ENCODE results near the gene ARHGEF10L.

The ARHGEF10L gene

DNA sequence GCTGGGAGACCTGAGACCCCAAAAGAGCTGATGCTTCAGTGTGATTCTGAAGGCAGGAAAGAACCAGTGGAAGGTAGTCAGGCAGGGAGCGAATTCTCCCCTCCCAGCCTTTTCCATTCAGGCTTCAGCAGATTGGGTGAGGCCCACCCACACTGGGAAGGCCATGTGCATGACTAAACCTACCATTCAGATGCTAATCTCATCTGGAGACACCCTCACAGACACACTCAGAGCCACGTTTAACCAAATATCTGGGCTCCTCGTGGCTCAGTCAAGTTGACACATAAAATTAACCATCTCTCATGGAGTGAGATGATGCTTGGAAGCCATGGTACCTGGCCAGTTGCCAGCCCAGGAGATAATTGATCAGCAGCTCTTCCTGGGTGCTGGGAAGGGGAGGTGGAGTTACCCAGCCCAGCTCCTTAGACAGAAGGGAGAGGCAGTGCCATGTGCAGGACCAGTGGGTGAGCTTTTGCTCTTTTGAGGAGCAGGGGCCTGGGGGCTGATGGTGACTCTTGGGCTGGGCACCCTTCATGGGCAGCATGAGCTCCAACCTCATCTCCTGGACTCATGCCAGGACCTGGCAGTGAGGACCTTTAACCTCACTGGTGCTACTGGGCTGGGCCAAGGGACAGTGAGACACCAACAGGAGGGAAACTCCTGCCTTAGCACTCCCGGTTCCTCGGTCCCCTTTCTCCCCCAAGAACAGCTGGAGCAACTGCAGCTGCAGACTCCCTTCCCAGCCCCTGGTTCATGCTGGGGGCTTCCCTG lies 126.6 kb downstream of the ARHGEF10L start:
- TF ChIP-seq Cebpa-rat (IDR thresholded peaks at IDR 0.05), result no peak
- peaks cover 11 to 99% (median 90%) of the 10 kb centered on the region in 11 experiments for H3K36me3 ChIP-seq
- peaks cover 0 to 99% (median 80%) of the 10 kb centered on the region in 11 experiments; a peak in 17 of 22 replicates for H4K20me1 ChIP-seq
- H3K9me3 ChIP-seq (replicated peaks in 1 of 11), result no peaks in the 10 kb centered on the region
- no peaks in the 10 kb centered on the region for H3K27me3 ChIP-seq
- H3K9ac ChIP-seq, result no peak overlapping the region
- H3K27ac ChIP-seq, result no peak overlapping the region
- peaks cover 20 to 50% (median 36%) of the 10 kb centered on the region in 10 experiments for H3K4me1 ChIP-seq
- no peak overlapping the region for H3K4me2 ChIP-seq
- no peak overlapping the region for H3K4me3 ChIP-seq

DNA sequence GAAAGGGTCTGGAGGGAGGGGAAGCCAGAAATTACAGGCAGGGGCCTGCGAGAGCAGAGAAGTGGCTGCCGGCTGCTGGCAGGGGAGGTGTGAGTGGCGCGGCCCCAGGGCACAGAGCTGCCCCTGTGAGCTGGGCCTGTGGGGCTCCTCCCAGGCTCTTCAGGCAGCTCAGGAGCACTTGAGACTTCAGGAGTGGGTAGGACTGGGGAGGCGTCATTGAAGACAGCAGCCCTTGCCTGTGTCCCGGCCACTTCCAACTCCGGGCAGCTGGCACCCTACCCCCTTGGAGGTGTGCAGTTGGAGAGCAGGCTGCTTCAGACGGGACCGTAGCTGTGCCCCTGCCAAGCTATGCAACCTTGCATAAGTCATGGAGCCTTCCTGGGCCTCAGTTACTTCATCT lies 128.1 kb downstream of the ARHGEF10L start:
- no peak overlapping the region for H3K4me3 ChIP-seq

DNA sequence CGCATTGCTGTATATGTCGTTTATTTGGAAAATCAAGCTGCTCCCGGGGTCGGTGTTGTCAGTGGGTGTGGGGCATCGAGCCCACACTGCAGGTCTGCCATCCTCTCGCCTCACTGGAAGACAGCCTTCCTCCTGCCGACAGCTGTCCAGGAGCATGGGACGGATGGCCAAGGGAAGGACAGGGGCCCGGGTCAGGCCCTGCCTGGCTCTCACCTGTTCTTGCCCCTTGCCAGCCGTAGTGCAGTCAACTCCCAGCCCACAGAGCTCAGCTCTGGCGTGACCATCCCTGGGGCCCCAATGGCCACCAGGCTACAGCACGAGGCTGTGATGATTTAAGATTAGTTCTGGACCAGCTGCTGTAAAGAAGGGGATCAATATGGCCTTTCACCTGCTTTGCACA lies 128.7 kb downstream of the ARHGEF10L start:
- Histone ChIP-seq H4K20me1 (peaks cover 0 to 99% (median 82%) of the 10 kb centered on the region in 11 experiments; a peak in 19 of 22 replicates), H3K4me3 (no peak overlapping the region), H3K27ac (0 out of 22 replicates have a peak overlapping the region, but pooled peaks of 1 of the 11 experiments have one; percentile 22), H3K27me3 (no peaks in the 10 kb centered on the region), H3K36me3 (peaks cover 11 to 95% (median 72%) of the 10 kb centered on the region in 11 experiments), H3K4me2 (peak overlapping the region in 2 of 11 experiments; percentile 53 to 69; a peak in 3 of 22 replicates), H3K9me3 (replicated peaks in 1 of 11) (no peaks in the 10 kb centered on the region), H3K4me1 (peaks cover 38 to 70% (median 47%) of the 10 kb centered on the region in 10 experiments), H3K9ac (peak overlapping the region in 1 of 11 experiments; percentile 41; a peak in 1 of 22 replicates)
- no peak for TF ChIP-seq Cebpa-rat (IDR thresholded peaks at IDR 0.05)

More for the DNA sequence above, 128.1 kb downstream of the ARHGEF10L start:
- H3K36me3 ChIP-seq, result peaks cover 11 to 95% (median 78%) of the 10 kb centered on the region in 11 experiments
- H4K20me1 ChIP-seq, result peaks cover 0 to 99% (median 81%) of the 10 kb centered on the region in 11 experiments; a peak in 17 of 22 replicates
- H3K27me3 ChIP-seq, result no peaks in the 10 kb centered on the region
- peak overlapping the region in 3 of 11 experiments; percentile 11 to 28 (median 15); a peak in 4 of 22 replicates for H3K9ac ChIP-seq
- no peak overlapping the region for H3K4me2 ChIP-seq
- TF ChIP-seq Cebpa-rat (IDR thresholded peaks at IDR 0.05), result no peak
- H3K27ac ChIP-seq, result peak overlapping the region in 2 of 11 experiments; percentile 9 to 22; a peak in 1 of 22 replicates
- H3K9me3 ChIP-seq (replicated peaks in 1 of 11), result no peaks in the 10 kb centered on the region
- H3K4me1 ChIP-seq, result peaks cover 35 to 64% (median 44%) of the 10 kb centered on the region in 10 experiments

DNA sequence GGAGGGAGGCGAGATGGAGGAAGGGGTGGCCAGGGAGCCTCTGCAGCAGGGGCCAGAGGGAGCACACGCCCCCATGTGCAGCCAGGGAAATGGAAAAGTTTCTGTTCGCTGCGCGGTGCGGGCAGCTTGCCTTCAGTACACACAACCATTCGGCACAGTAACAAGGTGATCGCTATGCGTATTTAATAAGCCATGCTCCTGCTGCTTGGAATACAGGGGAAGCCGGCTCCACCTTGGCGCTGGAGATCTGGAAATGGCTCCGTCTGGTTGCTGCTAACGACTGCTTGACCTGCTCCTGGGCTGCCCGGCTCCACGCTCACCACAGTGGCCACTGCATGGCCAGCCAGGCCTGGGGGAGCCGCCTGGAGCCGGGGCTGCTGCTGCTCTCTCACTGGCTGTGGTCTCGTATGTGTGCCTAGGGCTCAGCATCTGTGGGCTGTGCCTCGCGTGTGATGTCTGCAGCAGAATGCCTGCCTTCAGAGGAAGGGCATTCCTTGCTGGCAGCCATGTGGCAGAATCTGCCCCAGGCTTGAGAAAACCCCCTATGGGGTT lies 129.2 kb downstream of the ARHGEF10L start:
- no peak for TF ChIP-seq Cebpa-rat (IDR thresholded peaks at IDR 0.05)
- H3K9me3 ChIP-seq (replicated peaks in 1 of 11), result no peaks in the 10 kb centered on the region
- H3K27me3 ChIP-seq, result no peaks in the 10 kb centered on the region
- H3K36me3 ChIP-seq, result peaks cover 11 to 95% (median 67%) of the 10 kb centered on the region in 11 experiments
- no peak overlapping the region for H3K4me3 ChIP-seq
- peaks cover 43 to 75% (median 52%) of the 10 kb centered on the region in 10 experiments for H3K4me1 ChIP-seq
- H3K27ac ChIP-seq, result peak overlapping the region in 2 of 11 experiments; percentile 22 to 45; a peak in 2 of 22 replicates
- H3K9ac ChIP-seq, result peak overlapping the region in 3 of 11 experiments; percentile 18 to 53 (median 40); a peak in 4 of 22 replicates
- H4K20me1 ChIP-seq, result peaks cover 0 to 99% (median 86%) of the 10 kb centered on the region in 11 experiments; a peak in 19 of 22 replicates
- peak overlapping the region in 4 of 11 experiments; percentile 53 to 87 (median 69); a peak in 6 of 22 replicates for H3K4me2 ChIP-seq

DNA sequence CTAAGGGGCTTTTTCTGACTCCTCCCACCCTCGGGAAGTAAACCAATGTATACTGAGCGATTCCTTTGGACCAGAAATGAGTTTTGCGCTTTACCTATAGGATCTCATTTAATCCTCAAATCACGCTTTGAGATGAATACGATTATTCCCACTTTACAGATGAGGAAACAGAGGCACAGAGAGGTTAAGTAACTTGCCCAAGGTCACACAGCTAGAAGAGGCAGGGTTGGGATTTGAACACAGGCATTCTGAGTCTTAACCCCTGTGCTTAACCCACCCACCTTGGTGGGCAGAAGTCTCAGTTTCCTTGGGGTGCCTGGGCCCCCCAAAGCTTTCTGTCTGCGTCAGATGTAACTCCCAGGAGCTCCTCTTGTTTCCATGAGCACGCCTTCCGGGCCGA lies 129.8 kb downstream of the ARHGEF10L start:
- peak overlapping the region in 4 of 11 experiments; percentile 21 to 53 (median 30); a peak in 4 of 22 replicates for H3K9ac ChIP-seq
- H4K20me1 ChIP-seq, result peaks cover 0 to 99% (median 86%) of the 10 kb centered on the region in 11 experiments; a peak in 20 of 22 replicates
- no peaks in the 10 kb centered on the region for H3K27me3 ChIP-seq
- H3K4me1 ChIP-seq, result peaks cover 49 to 81% (median 58%) of the 10 kb centered on the region in 10 experiments
- H3K36me3 ChIP-seq, result peaks cover 11 to 95% (median 61%) of the 10 kb centered on the region in 11 experiments
- H3K4me3 ChIP-seq, result no peak overlapping the region
- peak overlapping the region in 9 of 11 experiments; percentile 1 to 94 (median 87); a peak in 14 of 22 replicates for H3K4me2 ChIP-seq
- no peaks in the 10 kb centered on the region for H3K9me3 ChIP-seq (replicated peaks in 1 of 11)
- H3K27ac ChIP-seq, result peak overlapping the region in 8 of 11 experiments; percentile 24 to 81 (median 38); a peak in 6 of 22 replicates
- no peak for TF ChIP-seq Cebpa-rat (IDR thresholded peaks at IDR 0.05)

DNA sequence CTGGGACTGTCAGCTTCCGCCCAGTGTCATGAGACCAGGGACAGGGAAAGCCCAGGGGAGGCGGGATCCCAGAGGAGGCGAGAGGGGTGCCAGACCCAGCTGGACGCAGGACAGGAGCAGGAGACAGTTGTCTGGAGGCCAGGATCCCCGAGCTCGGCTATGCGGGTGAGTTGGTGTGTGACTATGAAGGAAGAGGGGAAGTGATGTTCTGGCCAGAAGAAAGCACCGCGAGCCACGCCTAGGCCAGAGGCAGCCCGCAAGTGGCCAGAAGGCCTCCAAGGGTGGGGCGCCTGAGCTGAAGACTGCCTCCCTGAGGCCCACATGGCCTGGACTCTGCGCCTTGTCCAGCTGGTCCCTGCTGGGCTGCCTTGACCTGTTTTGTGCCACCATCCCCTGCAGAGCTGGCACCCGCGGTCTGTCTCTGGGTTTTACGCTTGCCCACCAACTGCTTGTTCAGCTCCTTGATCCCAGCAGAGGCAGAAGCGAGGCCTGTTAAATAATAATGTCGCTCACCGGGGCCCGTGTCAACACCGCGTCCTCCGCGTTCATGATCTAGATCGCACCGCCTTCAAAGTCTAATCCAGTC lies 130.5 kb downstream of the ARHGEF10L start:
- no peaks in the 10 kb centered on the region for H3K27me3 ChIP-seq
- peaks cover 6 to 94% (median 55%) of the 10 kb centered on the region in 11 experiments; a peak in 21 of 22 replicates for H3K36me3 ChIP-seq
- H3K27ac ChIP-seq, result peak overlapping the region in 9 of 11 experiments; percentile 24 to 81 (median 45); a peak in 9 of 22 replicates
- no peak overlapping the region for H3K4me3 ChIP-seq
- no peaks in the 10 kb centered on the region for H3K9me3 ChIP-seq (replicated peaks in 1 of 11)
- H4K20me1 ChIP-seq, result peaks cover 0 to 99% (median 86%) of the 10 kb centered on the region in 11 experiments; a peak in 20 of 22 replicates
- peak overlapping the region in 6 of 11 experiments; percentile 21 to 68 (median 32); a peak in 9 of 22 replicates for H3K9ac ChIP-seq
- peaks cover 56 to 82% (median 65%) of the 10 kb centered on the region in 10 experiments for H3K4me1 ChIP-seq
- H3K4me2 ChIP-seq, result peak overlapping the region; percentile 53 to 94 (median 87); a peak in 19 of 22 replicates
- no peak for TF ChIP-seq Cebpa-rat (IDR thresholded peaks at IDR 0.05)

DNA sequence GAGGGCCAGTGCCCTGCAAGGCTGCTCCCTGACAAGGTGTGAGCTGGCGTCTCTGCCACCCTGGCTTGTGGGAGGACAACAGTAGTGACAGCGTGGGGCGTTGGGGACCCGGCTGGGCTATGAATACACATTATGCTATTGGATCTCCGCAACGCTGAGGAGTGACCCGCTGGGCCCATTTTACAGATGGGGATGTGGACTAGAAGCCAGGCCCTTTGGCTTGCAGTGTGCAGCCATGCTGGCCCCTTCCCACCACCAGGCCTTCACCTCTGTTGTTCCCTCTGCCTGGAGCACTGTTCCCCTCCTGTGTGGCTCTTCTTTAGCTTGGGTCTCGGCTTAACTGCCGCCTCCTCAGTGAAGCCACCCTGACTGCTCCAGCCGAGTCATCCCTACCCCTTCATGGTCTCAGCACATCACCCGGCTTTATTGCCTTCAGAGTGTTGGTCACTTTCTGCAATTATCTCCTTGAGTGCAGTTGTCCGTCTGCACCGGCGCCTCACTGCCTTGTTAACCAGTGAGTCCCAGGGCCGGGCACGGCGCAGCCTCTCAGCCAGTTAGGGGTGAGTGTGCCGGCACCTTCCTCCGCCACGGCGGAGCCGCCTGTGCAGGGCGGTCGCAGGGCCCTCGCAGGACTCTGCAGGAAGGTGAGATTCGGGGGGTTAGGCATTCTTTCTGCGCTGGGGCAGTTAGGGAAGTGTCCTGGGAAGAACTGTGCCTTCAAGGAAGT lies 131.3 kb downstream of the ARHGEF10L start:
- H3K4me1 ChIP-seq, result peaks cover 64 to 90% (median 73%) of the 10 kb centered on the region in 10 experiments
- peaks cover 0 to 94% (median 47%) of the 10 kb centered on the region in 11 experiments; a peak in 20 of 22 replicates for H3K36me3 ChIP-seq
- H4K20me1 ChIP-seq, result peaks cover 0 to 99% (median 86%) of the 10 kb centered on the region in 11 experiments; a peak in 20 of 22 replicates
- H3K27ac ChIP-seq, result peak overlapping the region in 9 of 11 experiments; percentile 1 to 81 (median 70); a peak in 17 of 22 replicates
- peak overlapping the region in 9 of 11 experiments; percentile 22 to 74 (median 56); a peak in 15 of 22 replicates for H3K9ac ChIP-seq
- no peak for TF ChIP-seq Cebpa-rat (IDR thresholded peaks at IDR 0.05)
- H3K4me3 ChIP-seq, result 0 out of 20 replicates have a peak overlapping the region, but pooled peaks of 2 of the 10 experiments have one; percentile 18 to 30
- peak overlapping the region; percentile 53 to 94 (median 87) for H3K4me2 ChIP-seq
- H3K9me3 ChIP-seq (replicated peaks in 1 of 11), result no peaks in the 10 kb centered on the region
- no peaks in the 10 kb centered on the region for H3K27me3 ChIP-seq
